A549 (cell line): Measurements from ENCODE around the gene TAL2. TPM values are rescaled to one million over a fixed set of nuclear protein-coding genes. Genes with fewer than 3 reads are reported as not detected.
A peak's percentile ranks its signal among the peaks of the same experiment; 100 is the strongest.

Experiments
- ATAC-seq, 2 experiments: fragments of 200-7000 bp in 1 of 2; fragments of >200 bp in 1 of 2; cut with Nextera tagmentation in 1 of 2; cut with Tn5 transposase in 1 of 2; 3 replicates each; pipeline versions ENCODE4 v1.8.0 to v1.9.1; 2018 to 2020; ENCODE audit warnings: mild to moderate bottlenecking in 1 of 2, moderate library complexity in 1 of 2
- CTCF ChIA-PET: fragments of 300-600 bp; sonication (Branson Sonifier 250); formaldehyde crosslinking; extraction: SDS; loops from one replicate; lab custom pipeline; 2021; ENCODE audit warnings: antibody characterized with exemption, inconsistent platforms; lab: Yijun Ruan, JAX
- POLR2A ChIA-PET: fragments of 350-600 bp; formaldehyde crosslinking; extraction: SDS; loops from one replicate; lab custom pipeline; 2021; ENCODE audit warnings: antibody characterized with exemption, inconsistent platforms; lab: Yijun Ruan, JAX
- DNase-seq, 2 experiments: peaks; one replicate each; pipeline versions ENCODE4 v3.0.0 to v3.0.0-alpha.2; 2011 to 2016; ENCODE audit warnings: low read depth in 1 of 2, low spot score in 1 of 2
- FAIRE-seq: peaks from 2 replicates; lab custom pipeline; 2011; peaks lifted over from hg19 to GRCh38; lab: Jason Lieb, UNC
- H3K27ac ChIP-seq, 2 experiments: fragments of >200 bp; sonication (Bioruptor Twin); formaldehyde crosslinking; 3 replicates each; pipeline ENCODE4 v1.5.1; 2016 to 2017
- H3K4me1 ChIP-seq: fragments of >200 bp; sonication (Bioruptor Twin); formaldehyde crosslinking; 3 replicates; pipeline ENCODE4 v1.6.1; 2016
- H3K4me2 ChIP-seq: fragments of >200 bp; sonication (Bioruptor Twin); formaldehyde crosslinking; 3 replicates; pipeline ENCODE4 v1.6.1; 2016
- H3K4me3 ChIP-seq: fragments of >200 bp; sonication (Bioruptor Twin); formaldehyde crosslinking; 3 replicates; pipeline ENCODE4 v1.5.1; 2016
- H3K9me3 ChIP-seq: fragments of >200 bp; sonication (Bioruptor Twin); formaldehyde crosslinking; 3 replicates; pipeline ENCODE4 v1.6.1; 2016
- ATOH8 ChIP-seq: fragments of 250-450 bp; sonication (Bioruptor Pico); IDR thresholded peaks from 2 replicates; pipeline ENCODE4 v1.5.0; 2020; ENCODE audit warnings: low read depth, mild to moderate bottlenecking, moderate library complexity
- CBX2 ChIP-seq: fragments of 200-600 bp; sonication (generic); IDR thresholded peaks from 2 replicates; pipeline ENCODE4 v1.6.1; 2016; ENCODE audit warnings: low read depth, mild to moderate bottlenecking, borderline replicate concordance
- CEBPB ChIP-seq, 2 experiments: fragments of >200 bp in 1 of 2; sonication (Bioruptor Twin) in 1 of 2; formaldehyde crosslinking in 1 of 2; IDR thresholded peaks; 2 replicates each; pipeline ENCODE4 v1.6.1; 2012 to 2016
- CTCF ChIP-seq: fragments of >200 bp; sonication (Bioruptor Twin); formaldehyde crosslinking; IDR thresholded peaks from 3 replicates; pipeline ENCODE4 v1.5.1; 2016
- E2F6 ChIP-seq: IDR thresholded peaks from 2 replicates; pipeline ENCODE4 v1.6.1; 2012; ENCODE audit warnings: low read depth, borderline replicate concordance
- EHMT2 ChIP-seq: fragments of 200-600 bp; sonication (generic); IDR thresholded peaks from 2 replicates; pipeline ENCODE4 v1.6.1; 2016; ENCODE audit warnings: antibody characterized with exemption, low read depth, mild to moderate bottlenecking, moderate library complexity
- EP300 ChIP-seq, 2 experiments: fragments of >200 bp; sonication (Bioruptor Twin); formaldehyde crosslinking; IDR thresholded peaks; 2 replicates in 1 of 2; 3 replicates in 1 of 2; pipeline ENCODE4 v1.6.1; 2016 to 2017
- FOSB ChIP-seq: fragments of 250-450 bp; sonication (Bioruptor Pico); IDR thresholded peaks from 2 replicates; pipeline ENCODE4 v1.5.0; 2020; ENCODE audit warnings: mild to moderate bottlenecking, moderate library complexity
- FOSL2 ChIP-seq, 2 experiments: fragments of 450-650 bp in 1 of 2; fragments of >200 bp in 1 of 2; sonication (Bioruptor Twin) in 1 of 2; formaldehyde crosslinking; IDR thresholded peaks; 2 replicates each; pipeline versions ENCODE4 v1.5.0 to v1.6.1; 2016 to 2020; ENCODE audit warnings: mild to moderate bottlenecking in 1 of 2, moderate library complexity in 1 of 2
- FOXS1 ChIP-seq: fragments of 250-450 bp; sonication (Bioruptor Pico); IDR thresholded peaks from 2 replicates; pipeline ENCODE4 v1.5.0; 2020; ENCODE audit warnings: mild to moderate bottlenecking, moderate library complexity
- HEYL ChIP-seq: fragments of 250-450 bp; sonication (Bioruptor Pico); IDR thresholded peaks from 2 replicates; pipeline ENCODE4 v1.8.0; 2021; ENCODE audit warnings: mild to moderate bottlenecking, moderate library complexity
- JUN ChIP-seq, 2 experiments: fragments of >200 bp; sonication (Bioruptor Twin); formaldehyde crosslinking; IDR thresholded peaks; 2 replicates in 1 of 2; 3 replicates in 1 of 2; pipeline ENCODE4 v1.6.1; 2016 to 2017
- KDM1A ChIP-seq: fragments of 200-600 bp; sonication (generic); IDR thresholded peaks from 2 replicates; pipeline ENCODE4 v1.6.1; 2016; ENCODE audit warnings: low read depth, mild to moderate bottlenecking
- MAX ChIP-seq: IDR thresholded peaks from 2 replicates; pipeline ENCODE4 v1.6.1; 2012
- PBX3 ChIP-seq: IDR thresholded peaks from 2 replicates; pipeline ENCODE4 v1.6.1; 2012
- RAD21 ChIP-seq, 2 experiments: fragments of >200 bp in 1 of 2; sonication (Bioruptor Twin) in 1 of 2; formaldehyde crosslinking in 1 of 2; IDR thresholded peaks in 1 of 2; conservative IDR thresholded peaks in 1 of 2; 2 replicates in 1 of 2; 3 replicates in 1 of 2; pipeline ENCODE4 v1.6.1; 2012 to 2018; ENCODE audit warnings: inconsistent platforms in 1 of 2
- RARB ChIP-seq: fragments of 250-450 bp; sonication (Bioruptor Pico); IDR thresholded peaks from 2 replicates; pipeline ENCODE4 v1.8.0; 2021; ENCODE audit warnings: mild to moderate bottlenecking, moderate library complexity
- RCOR1 ChIP-seq: fragments of 150-350 bp; IDR thresholded peaks from 2 replicates; pipeline ENCODE4 v1.6.1; 2014; ENCODE audit warnings: antibody characterized with exemption, low read length, low read depth
- SMC3 ChIP-seq: fragments of >200 bp; sonication (Bioruptor Twin); formaldehyde crosslinking; IDR thresholded peaks from 3 replicates; pipeline ENCODE4 v1.6.1; 2018; ENCODE audit warnings: inconsistent platforms
- TP53 ChIP-seq: fragments of 250-450 bp; sonication (Bioruptor Pico); IDR thresholded peaks from 2 replicates; pipeline ENCODE4 v1.5.0; 2021; ENCODE audit warnings: mild to moderate bottlenecking, moderate library complexity
- USF2 ChIP-seq: fragments of 450-650 bp; IDR thresholded peaks from 2 replicates; pipeline ENCODE4 v1.6.1; 2014; ENCODE audit warnings: antibody characterized with exemption
- ZSCAN20 ChIP-seq: fragments of 250-450 bp; sonication (Bioruptor Pico); IDR thresholded peaks from 2 replicates; pipeline ENCODE4 v1.8.0; 2022; ENCODE audit warnings: mild to moderate bottlenecking, moderate library complexity
- WGBS: methylation state at CpG from one replicate; pipeline ENCODE4 v1.1.6; 2017; ENCODE audit errors: missing lambda C conversion rate; 5-methylcytosine and 5-hydroxymethylcytosine counted together
- polyA plus RNA-seq, 4 experiments: library from polyadenylated mRNA; depleted of rRNA in 3 of 4; stranded (reverse); fragments of >200 nt; fragmentation: RNase III in 1 of 4; extraction: RNeasy Plus Mini Kit Qiagen cat#74134 plus additional on column Dnase treatment in 1 of 4; gene quantifications; 2 replicates in 3 of 4; 3 replicates in 1 of 4; pipeline ENCODE4 v1.2.3, GENCODE V29; 2011 to 2017

The TAL2 gene
- polyA plus RNA-seq, 2 of the 4 experiments (the other 2 are of a cell fraction), result 0.13 to 0.15 TPM

- H3K9me3 ChIP-seq, result no peaks in the 10 kb centered on the region
- 33% methylated on average over 4 of the region's 4 CpGs for WGBS
- no peak overlapping the region for H3K27ac ChIP-seq
- TF ChIP-seq TP53 (no peak), EHMT2 (no peak), RCOR1 (no peak), FOSB (CRISPR knock-in tag) (no peak), KDM1A (no peak)
- CTCF ChIA-PET, result interaction anchor here (0.9 kb wide), 1 partner anchor 18 kb away, joined by 3 read pairs; no protein-coding TSS in a partner anchor
- no peak overlapping the region for H3K4me3 ChIP-seq
- POLR2A ChIA-PET, result no interaction called here
- FAIRE-seq, result no peak
- 0 out of 3 replicates have a peak, but pooled peaks cover 3% of the 10 kb centered on the region for H3K4me1 ChIP-seq
- no peak for DNase-seq
- H3K4me2 ChIP-seq, result no peak overlapping the region
- no peak for ATAC-seq
Observed at GRCh38 chr9:105651806-105652205, 10.5 kb upstream of the TAL2 start.

- H3K4me3 ChIP-seq, result peak overlapping the region; percentile 55
- CTCF ChIA-PET, result interaction anchor here (0.5 to 1.8 kb wide), 15 partner anchors 9 to 241 kb away, joined by 3 to 11 read pairs (median 3); no protein-coding TSS in a partner anchor
- 29% methylated on average over 34 of the region's 75 CpGs for WGBS
- H3K4me1 ChIP-seq, result 0 out of 3 replicates have a peak, but pooled peaks cover 3% of the 10 kb centered on the region
- H3K27ac ChIP-seq, result peak overlapping the region; percentile 56 to 88; a peak in 5 of 6 replicates
- TF ChIP-seq CTCF (peak; percentile 44), SMC3 (peak; percentile 56), E2F6 (peak; percentile 93), JUN (IDR thresholded peaks at IDR 0.05) (no peak), MAX (peak; percentile 90), ATOH8 (CRISPR knock-in tag) (no peak), RAD21 (conservative IDR thresholded peaks at IDR 0.05 in 1 of 2, IDR thresholded peaks at IDR 0.05 in 1 of 2) (peak; percentile 23 to 48; a peak in 4 of 5 replicates)
- peak overlapping the region; percentile 97 for H3K4me2 ChIP-seq
- POLR2A ChIA-PET, result no interaction called here
- H3K9me3 ChIP-seq, result no peaks in the 10 kb centered on the region
- DNase-seq (peak; percentile 16 to 49), FAIRE-seq (no peak), ATAC-seq (peak; percentile 81 to 94)
Observed at GRCh38 chr9:105656131-105656921, 5.9 kb upstream of the TAL2 start.

- no peak overlapping the region for H3K27ac ChIP-seq
- H3K9me3 ChIP-seq, result no peaks in the 10 kb centered on the region
- H3K4me3 ChIP-seq, result no peak overlapping the region
- DNase-seq (no peak), ATAC-seq (no peak), FAIRE-seq (no peak)
- WGBS, result 82% methylated on average over 2 of the region's 2 CpGs
- ChIA-PET POLR2A (no interaction called here), CTCF (no interaction called here)
- no peak for TF ChIP-seq JUN (IDR thresholded peaks at IDR 0.05)
- TF ChIP-seq FOXS1 (CRISPR knock-in tag), result no peak
- TF ChIP-seq EP300 (IDR thresholded peaks at IDR 0.05), result no peak
- no peak for TF ChIP-seq RARB (CRISPR knock-in tag)
- TF ChIP-seq SMC3, result no peak
- TF ChIP-seq CEBPB (IDR thresholded peaks at IDR 0.05), result no peak
- TF ChIP-seq RAD21 (conservative IDR thresholded peaks at IDR 0.05 in 1 of 2, IDR thresholded peaks at IDR 0.05 in 1 of 2), result no peak
- TF ChIP-seq CBX2, result no peak
- TF ChIP-seq MAX, result no peak
- no peak for TF ChIP-seq ZSCAN20
- no peak for TF ChIP-seq PBX3
- no peak for TF ChIP-seq USF2
- TF ChIP-seq FOSL2 (IDR thresholded peaks at IDR 0.05), result no peak
- no peak for TF ChIP-seq FOSL2 (CRISPR knock-in tag; IDR thresholded peaks at IDR 0.05)
- TF ChIP-seq HEYL (CRISPR knock-in tag), result no peak
- 0 out of 3 replicates have a peak, but pooled peaks cover 3% of the 10 kb centered on the region for H3K4me1 ChIP-seq
- no peak overlapping the region for H3K4me2 ChIP-seq
Observed at GRCh38 chr9:105658351-105658750, 3.9 kb upstream of the TAL2 start.
